Pancreas (tissue), 10 donors: Measurements from ENCODE around the gene ILRUN. TPM values are rescaled to one million over a fixed set of nuclear protein-coding genes. Genes with fewer than 3 reads are reported as not detected.
"Not testable (repeated sequence)": the region's sequence is repeated elsewhere in the genome, so short reads cannot be mapped to it uniquely, and the experiment has no call there.

ENCODE experiments used
- ATAC-seq, 4 donors: fragments of 200-7000 bp; cut with Tn5 transposase; one replicate each; pipeline versions ENCODE4 v1.8.0 to v1.9.1; 2020; ENCODE audit warnings: mild to moderate bottlenecking in 4 of 4, moderate library complexity in 4 of 4
- DNase-seq, 6 donors: peaks; one replicate each; pipeline ENCODE4 v3.0.0-alpha.2; 2020
- FAIRE-seq: peaks from 2 replicates; lab custom pipeline; 2012; peaks lifted over from hg19 to GRCh38; lab: Jason Lieb, UNC
- H3K27ac ChIP-seq, 4 donors: fragments of 200-600 bp; sonication (generic); 1 replicate in 3 of 4; 2 replicates in 1 of 4; pipeline versions ENCODE4 v1.5.0 to v1.8.0; 2020
- H3K27me3 ChIP-seq, 4 donors: fragments of 200-600 bp; one replicate each; pipeline ENCODE4 v1.8.0; 2021
- H3K36me3 ChIP-seq, 3 donors: fragments of 200-600 bp; sonication (generic) in 1 of 3; one replicate each; pipeline versions ENCODE4 v1.5.0 to v1.8.0; 2020 to 2021
- H3K4me1 ChIP-seq, 3 donors: fragments of 200-600 bp; one replicate each; pipeline ENCODE4 v1.8.0; 2021
- H3K4me3 ChIP-seq, 4 donors: fragments of 200-600 bp; sonication (generic) in 2 of 4; one replicate each; pipeline versions ENCODE4 v1.5.0 to v1.8.0; 2020 to 2021
- H3K9me3 ChIP-seq, 4 donors: fragments of 200-600 bp; one replicate each; pipeline ENCODE4 v1.8.0; 2021
- CTCF ChIP-seq, 4 donors: fragments of 200-600 bp; sonication (generic) in 3 of 4; IDR thresholded peaks; one replicate each; pipeline versions ENCODE4 v1.5.0 to v1.8.0; 2021; ENCODE audit warnings: antibody characterized with exemption in 4 of 4
- WGBS, 2 donors: extraction: QIAGEN DNeasy Blood & Tissue Kit; methylation state at CpG; one replicate each; pipeline ENCODE4 v1.1.7; 2013; 5-methylcytosine and 5-hydroxymethylcytosine counted together
- intact Hi-C, 3 donors: fragments of 100-400 bp; cut with DNase I; formaldehyde crosslinking; loops; one replicate each; pipeline versions ENCODE4 v1.11.1 to v1.14.2; 2022
- polyA plus RNA-seq, 2 donors: library from polyadenylated mRNA; stranded (reverse); fragments of 200-250 nt; gene quantifications; one replicate each; pipeline ENCODE4 v1.2.3, GENCODE V29; 2013
- total RNA-seq, 6 donors: library from RNA; stranded (reverse); fragmentation: NEBNext Ultra II Directional in 4 of 6; extraction: Animal tissue kit (Norgen Biotek cat#: 25700) in 4 of 6; gene quantifications; one replicate each; pipeline versions ENCODE4 v1.2.1 to v1.2.4, GENCODE V29; 2021 to 2023
- donor health status: healthy with polysubstance abuse.
- donor health status: DM: no; HTN: no; CAD: no; lungs with moderate emphysema.
- donor health status: DM: no; HTN: no; CAD: no.
- donor health status: control.
- donor health status: control.
- donor health status: Bipolar disorder and iron deficiency.
- donor health status: DM: yes; HTN: yes; CAD: no.
- donor health status: DM: no; HTN: no; CAD: no.
- donor health status: DM: no; HTN: no; CAD: no.
- donor health status: DM: yes; HTN: yes; CAD: no.

Gene ILRUN
- total and polyA plus RNA-seq, 8 donors, result 14.6 to 32.9 (median 22.7) TPM

DNA sequence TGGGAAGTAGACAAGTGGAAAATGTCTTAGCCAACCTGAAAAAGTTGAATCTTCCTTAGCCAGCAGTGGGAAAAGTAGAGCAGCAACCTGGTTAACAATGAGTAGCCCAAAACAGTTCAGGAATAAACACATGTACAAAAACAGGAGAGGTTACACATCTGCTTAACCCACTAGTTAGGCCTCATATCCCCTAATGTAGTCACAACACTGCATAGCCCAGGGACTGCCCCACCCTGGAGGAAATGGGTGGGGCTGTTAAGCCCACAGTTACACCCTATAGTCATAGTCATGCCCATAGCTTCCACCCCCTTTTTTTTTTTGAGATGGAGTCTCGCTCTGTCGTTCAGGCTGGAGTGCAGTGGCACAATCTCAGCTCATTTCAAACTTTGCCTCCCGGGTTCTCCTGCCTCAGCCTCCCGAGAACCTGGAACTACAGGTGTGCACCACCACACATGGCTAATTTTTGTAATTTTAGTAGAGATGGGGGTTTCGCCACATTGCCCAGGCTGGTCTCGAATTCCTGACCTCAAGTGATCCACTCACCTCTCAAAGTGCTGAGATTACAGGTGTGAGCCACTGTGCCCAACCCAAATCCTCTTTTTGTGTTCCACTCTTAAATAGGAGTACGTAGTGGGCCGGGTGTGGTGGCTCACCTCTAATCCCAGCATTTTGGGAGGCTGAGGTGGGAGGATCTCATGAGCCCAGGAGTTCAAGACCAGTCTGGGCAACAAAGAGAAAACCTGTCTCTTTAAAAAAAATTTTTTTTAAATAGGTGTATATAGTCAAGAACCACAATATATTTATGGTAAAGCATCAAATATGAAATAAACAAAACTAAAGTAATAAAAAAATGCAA lies 24.5 kb downstream of the ILRUN start:
- no peak for TF ChIP-seq CTCF (IDR thresholded peaks at IDR 0.05)
- H3K4me3 ChIP-seq, result no peak overlapping the region
- no peak for FAIRE-seq
- 91 to 94% methylated on average over 8 of the region's 8 CpGs for WGBS, 2 donors
- H3K4me1 ChIP-seq, result peaks cover 23 to 45% (median 36%) of the 10 kb centered on the region in 3 donors
- H3K27me3 ChIP-seq, result no peaks in the 10 kb centered on the region
- intact Hi-C loops, result no loop called here
- no peaks in the 10 kb centered on the region for H3K9me3 ChIP-seq
- DNase-seq, result no peak
- peak in 2 of 4 donors; percentile 28 to 31 for ATAC-seq
- H3K27ac ChIP-seq, result peak overlapping the region in 1 of 4 donors; percentile 39
- H3K36me3 ChIP-seq, result no peaks in the 10 kb centered on the region

GRCh38 chr6:34671367-34671766 lies 25.2 kb downstream of the ILRUN start:
- no peak for FAIRE-seq
- Histone ChIP-seq H3K27me3 (no peaks in the 10 kb centered on the region), H3K27ac (no peak overlapping the region), H3K4me1 (peaks cover 29 to 51% (median 43%) of the 10 kb centered on the region in 3 donors), H3K36me3 (no peaks in the 10 kb centered on the region), H3K9me3 (no peaks in the 10 kb centered on the region), H3K4me3 (no peak overlapping the region)
- ATAC-seq, result no peak
- 88 to 91% methylated on average over 1 of the region's 1 CpG for WGBS, 2 donors
- DNase-seq, result no peak
- intact Hi-C loops, result no loop called here
- TF ChIP-seq CTCF (IDR thresholded peaks at IDR 0.05), result no peak

DNA sequence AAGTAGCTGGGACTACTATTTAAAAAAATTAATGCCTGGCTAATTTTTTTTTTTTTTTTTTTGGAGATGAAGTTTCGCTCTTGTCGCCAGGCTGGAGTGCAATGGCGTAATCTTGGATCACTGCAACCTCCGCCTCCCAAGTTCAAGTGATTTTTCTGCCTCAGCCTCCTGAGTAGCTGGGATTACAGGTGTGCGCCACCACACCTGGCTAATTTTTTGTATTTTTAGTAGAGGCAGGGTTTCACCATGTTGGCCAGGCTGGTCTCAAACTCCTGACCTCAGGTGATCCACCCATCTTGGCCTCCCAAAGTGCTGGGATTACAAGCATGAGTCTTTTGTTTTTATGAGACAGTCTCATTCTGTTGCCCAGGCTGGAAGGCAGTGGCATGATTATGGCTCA lies 27.8 kb downstream of the ILRUN start:
- FAIRE-seq, H3K36me3 ChIP-seq, H3K27me3 ChIP-seq, H3K4me3 ChIP-seq, intact Hi-C loops, H3K9me3 ChIP-seq, ATAC-seq, DNase-seq, H3K27ac ChIP-seq: not testable (repeated sequence)
- H3K4me1 ChIP-seq, result peaks cover 25 to 53% (median 44%) of the 10 kb centered on the region in 3 donors
- WGBS, 2 donors, result 97 to 100% methylated on average over 5 of the region's 5 CpGs

DNA sequence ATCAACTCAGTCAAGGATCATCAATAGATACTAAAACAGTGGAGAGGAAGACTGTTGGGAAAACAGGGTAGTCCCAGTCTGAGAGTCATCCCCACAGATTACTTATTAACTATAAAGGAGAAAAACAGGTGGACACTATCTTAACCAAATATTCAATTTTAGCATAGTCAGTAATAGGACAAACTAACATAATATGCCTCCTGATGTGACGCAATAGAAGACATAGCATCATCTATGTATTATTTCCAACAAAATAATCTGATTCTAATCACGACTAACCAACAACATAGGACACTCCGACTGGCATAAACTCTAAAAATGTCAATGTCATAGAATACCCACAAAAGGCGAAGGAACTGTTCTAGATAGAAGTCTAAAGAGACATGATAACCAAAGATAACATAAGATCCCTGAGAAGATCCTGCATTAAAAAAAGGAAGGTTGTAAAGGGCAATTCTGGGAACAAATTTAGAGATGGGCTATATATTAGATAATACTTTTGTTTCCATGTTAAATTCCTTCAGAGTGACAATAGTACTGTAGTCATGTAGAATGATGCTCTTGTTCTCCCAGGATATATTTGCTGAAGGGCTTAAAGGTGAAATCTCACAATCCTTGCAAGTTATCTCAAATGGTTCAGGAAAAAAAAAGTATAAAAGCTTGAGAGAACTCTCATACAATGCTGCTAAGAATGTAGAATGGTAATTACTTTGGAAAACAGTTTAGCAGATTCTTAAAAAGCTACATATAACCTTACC lies 28.9 kb downstream of the ILRUN start:
- no peak for DNase-seq
- FAIRE-seq, result no peak
- H3K27me3 ChIP-seq, result no peaks in the 10 kb centered on the region
- H3K36me3 ChIP-seq, result no peaks in the 10 kb centered on the region
- no peak overlapping the region for H3K4me3 ChIP-seq
- WGBS, 2 donors, result 30 to 32% methylated on average over 4 of the region's 4 CpGs
- peaks cover 19 to 46% (median 35%) of the 10 kb centered on the region in 3 donors for H3K4me1 ChIP-seq
- H3K9me3 ChIP-seq, result no peaks in the 10 kb centered on the region
- no peak for TF ChIP-seq CTCF (IDR thresholded peaks at IDR 0.05)
- peak; percentile 79 to 89 (median 83) for ATAC-seq
- intact Hi-C loops, result no loop called here
- H3K27ac ChIP-seq, result peak overlapping the region in 2 of 4 donors; percentile 38 to 53

DNA sequence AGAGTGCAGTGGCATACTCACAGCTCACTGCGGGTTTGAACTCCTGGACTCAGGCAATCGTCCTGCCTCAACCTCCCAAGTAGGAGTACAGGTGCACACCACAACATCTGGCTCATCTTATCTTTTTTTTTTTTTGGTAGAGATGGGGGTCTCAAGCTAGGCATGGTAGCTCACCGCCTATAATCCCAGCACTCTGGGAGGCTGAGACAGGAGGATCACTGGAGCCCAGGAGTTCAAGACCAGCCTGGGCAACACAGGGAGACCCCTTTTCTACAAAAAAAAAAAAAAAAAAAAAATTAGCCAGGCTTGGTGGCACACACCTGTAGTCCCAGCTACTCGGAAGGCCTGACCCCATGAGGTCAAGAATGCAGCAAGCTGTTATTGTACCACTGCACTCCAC lies 31.5 kb downstream of the ILRUN start:
- ATAC-seq (no peak), DNase-seq (no peak), FAIRE-seq (no peak)
- Histone ChIP-seq H3K9me3 (no peaks in the 10 kb centered on the region), H3K27me3 (no peaks in the 10 kb centered on the region), H3K4me1 (peaks cover 14 to 34% (median 29%) of the 10 kb centered on the region in 3 donors), H3K36me3 (no peaks in the 10 kb centered on the region), H3K4me3 (no peak overlapping the region), H3K27ac (peak overlapping the region in 1 of 4 donors; percentile 47)
- WGBS, 2 donors, result 90 to 92% methylated on average over 4 of the region's 4 CpGs
- intact Hi-C loops, result no loop called here
- TF ChIP-seq CTCF (IDR thresholded peaks at IDR 0.05), result no peak
